H4 (cell line): ENCODE data around the gene CD37. TPM values are rescaled to one million over a fixed set of nuclear protein-coding genes. Genes with fewer than 3 reads are reported as not detected.
"Not testable (repeated sequence)": the region's sequence is repeated elsewhere in the genome, so short reads cannot be mapped to it uniquely, and the experiment has no call there.

Experiments
- DNase-seq: peaks from one replicate; pipeline ENCODE4 v3.0.0-alpha.2; 2015; ENCODE audit warnings: low spot score
- total RNA-seq: library from RNA; depleted of rRNA; stranded (reverse); fragments of >200 nt; shearing (Covaris generic); gene quantifications from 2 replicates; pipeline ENCODE4 v1.2.3, GENCODE V29; 2014

CD37 gene
- total RNA-seq, 1 experiment from 2014 or later, result not detected

- no peak for DNase-seq
Measured at GRCh38 chr19:49328741-49329140, 6.5 kb upstream of the CD37 start.

GRCh38 chr19:49331187-49331586 lies 4.0 kb upstream of the CD37 start:
- DNase-seq, result not testable (repeated sequence)

- peak; percentile 64 for DNase-seq
Measured at GRCh38 chr19:49331616-49332055, 3.6 kb upstream of the CD37 start.

- not testable (repeated sequence) for DNase-seq
Measured at GRCh38 chr19:49332691-49333417, 2.4 kb upstream of the CD37 start.

- no peak for DNase-seq
Measured at GRCh38 chr19:49333418-49333805, 1.8 kb upstream of the CD37 start.

- DNase-seq, result no peak
Measured at GRCh38 chr19:49333811-49334288, 1.4 kb upstream of the CD37 start.

GRCh38 chr19:49335784-49336481 lies 727 bp downstream of the CD37 start:
- DNase-seq, result no peak

GRCh38 chr19:49336482-49337266 lies 1.5 kb downstream of the CD37 start:
- DNase-seq, result no peak

- DNase-seq, result no peak
Measured at GRCh38 chr19:49337267-49338022, 2.2 kb downstream of the CD37 start.

- no peak for DNase-seq
Measured at GRCh38 chr19:49338023-49338677, 2.9 kb downstream of the CD37 start.

- no peak for DNase-seq
Measured at GRCh38 chr19:49338691-49339300, 3.6 kb downstream of the CD37 start.

GRCh38 chr19:49339301-49340068 lies 4.3 kb downstream of the CD37 start:
- DNase-seq, result no peak

GRCh38 chr19:49340069-49340864 lies 5.1 kb downstream of the CD37 start:
- DNase-seq, result peak; percentile 55

GRCh38 chr19:49340865-49341718 lies 5.9 kb downstream of the CD37 start:
- DNase-seq, result no peak

- DNase-seq, result no peak
Measured at GRCh38 chr19:49342291-49342721, 7.1 kb downstream of the CD37 start.

GRCh38 chr19:49343123-49343522 lies 7.9 kb downstream of the CD37 start:
- DNase-seq, result no peak

GRCh38 chr19:49344505-49345423 lies 9.6 kb downstream of the CD37 start:
- no peak for DNase-seq
